ENCODE measurements around the gene LAMA2. TPM values are rescaled to one million over a fixed set of nuclear protein-coding genes. Genes with fewer than 3 reads are reported as not detected.

LAMA2 gene
- total RNA-seq, 2 experiments from 2014 or later, result 2.0 to 3.0 TPM

DNA sequence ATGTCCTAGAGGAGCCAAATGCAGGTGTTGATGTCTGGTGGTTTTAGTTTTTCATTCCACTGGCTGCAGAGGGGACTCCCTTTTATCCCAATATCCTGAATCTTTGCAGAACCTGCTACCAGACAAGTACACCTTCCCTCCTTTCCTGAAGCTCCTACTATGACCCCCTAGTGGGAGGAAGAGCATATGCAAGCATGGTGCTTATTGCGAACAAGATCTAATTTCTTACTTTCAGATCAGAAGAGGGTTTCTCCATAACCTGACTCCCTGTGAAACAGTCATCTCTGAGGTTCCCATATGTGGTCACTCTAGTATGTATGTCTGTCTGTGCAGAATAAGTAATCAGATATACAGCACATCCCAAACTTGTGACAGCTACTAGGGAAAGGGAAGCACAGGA lies 549.8 kb downstream of the LAMA2 start:
- H3K9me3 Mint-ChIP-seq, result no peaks in the 10 kb centered on the region
- no peak for DNase-seq
- no peak overlapping the region for H3K27ac Mint-ChIP-seq
- H3K36me3 Mint-ChIP-seq, result no peaks in the 10 kb centered on the region
- H3K4me1 Mint-ChIP-seq, result no peaks in the 10 kb centered on the region
- no peak overlapping the region for H3K4me3 Mint-ChIP-seq
- H3K27me3 Mint-ChIP-seq, result peaks cover 4% of the 10 kb centered on the region

DNA sequence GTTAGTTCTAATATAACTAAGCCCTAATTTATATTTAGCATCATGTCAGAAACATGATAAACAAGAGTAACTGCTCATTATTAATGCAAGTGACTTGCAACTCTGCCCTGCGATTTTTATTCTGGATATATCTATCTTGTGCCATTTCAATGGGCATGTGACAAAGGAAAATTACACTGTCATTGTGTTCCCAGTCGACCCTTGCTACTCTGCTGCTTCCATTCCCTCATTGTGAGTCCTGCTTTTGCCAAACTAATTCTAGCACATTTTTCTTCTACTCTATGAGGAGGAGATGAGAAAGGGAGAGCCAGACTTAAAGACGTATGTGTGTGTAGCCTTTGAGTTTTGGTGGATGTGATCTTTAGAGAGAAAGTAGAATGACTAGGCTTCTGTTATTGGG lies 551.2 kb downstream of the LAMA2 start:
- no peaks in the 10 kb centered on the region for H3K9me3 Mint-ChIP-seq
- H3K4me3 Mint-ChIP-seq, result no peak overlapping the region
- no peak for DNase-seq
- H3K4me1 Mint-ChIP-seq, result no peaks in the 10 kb centered on the region
- no peaks in the 10 kb centered on the region for H3K36me3 Mint-ChIP-seq
- peaks cover 4% of the 10 kb centered on the region for H3K27me3 Mint-ChIP-seq
- H3K27ac Mint-ChIP-seq, result no peak overlapping the region

DNA sequence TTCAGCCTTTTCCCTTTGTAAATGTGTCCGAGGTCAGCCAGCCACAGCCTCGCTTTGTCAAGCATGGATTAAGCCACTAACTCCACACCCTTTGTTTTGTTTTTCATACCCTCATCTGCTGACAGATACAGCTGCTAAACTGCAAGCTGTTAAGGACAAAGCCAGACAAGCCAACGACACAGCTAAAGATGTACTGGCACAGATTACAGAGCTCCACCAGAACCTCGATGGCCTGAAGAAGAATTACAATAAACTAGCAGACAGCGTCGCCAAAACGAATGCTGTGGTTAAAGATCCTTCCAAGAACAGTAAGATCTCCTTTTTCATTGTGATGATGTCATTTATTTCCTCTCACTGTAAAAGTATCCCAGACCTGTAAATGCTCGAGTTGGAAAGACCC lies 557.8 kb downstream of the LAMA2 start:
- H3K4me1 Mint-ChIP-seq, result peaks cover 27% of the 10 kb centered on the region
- H3K36me3 Mint-ChIP-seq, result peaks cover 11% of the 10 kb centered on the region
- no peaks in the 10 kb centered on the region for H3K9me3 Mint-ChIP-seq
- no peak overlapping the region for H3K4me3 Mint-ChIP-seq
- peaks cover 4% of the 10 kb centered on the region for H3K27me3 Mint-ChIP-seq
- no peak overlapping the region for H3K27ac Mint-ChIP-seq
- no peak for DNase-seq

DNA sequence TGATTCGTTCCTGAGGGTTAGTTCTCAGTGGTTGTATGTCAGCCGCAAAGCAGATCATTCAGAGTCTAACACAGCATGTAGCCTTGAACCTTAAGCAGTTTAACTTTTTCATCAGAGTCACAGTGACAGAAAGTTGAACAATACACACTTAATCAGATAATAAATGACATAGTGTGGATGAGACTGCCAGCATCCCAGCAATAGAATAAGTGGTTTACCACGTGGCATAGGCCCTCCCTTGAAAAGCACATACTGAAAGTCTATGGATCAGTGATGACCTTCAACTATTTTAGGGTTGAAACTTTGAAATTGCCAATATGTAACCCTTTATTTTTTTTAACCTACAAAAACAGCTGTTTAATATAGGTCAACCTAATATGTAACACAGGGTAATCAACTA lies 561.7 kb downstream of the LAMA2 start:
- H3K4me1 Mint-ChIP-seq, result peaks cover 57% of the 10 kb centered on the region
- no peaks in the 10 kb centered on the region for H3K27me3 Mint-ChIP-seq
- H3K36me3 Mint-ChIP-seq, result peaks cover 22% of the 10 kb centered on the region
- peak overlapping the region; percentile 76 for H3K27ac Mint-ChIP-seq
- H3K9me3 Mint-ChIP-seq, result peaks cover 6% of the 10 kb centered on the region
- no peak for DNase-seq
- H3K4me3 Mint-ChIP-seq, result no peak overlapping the region

DNA sequence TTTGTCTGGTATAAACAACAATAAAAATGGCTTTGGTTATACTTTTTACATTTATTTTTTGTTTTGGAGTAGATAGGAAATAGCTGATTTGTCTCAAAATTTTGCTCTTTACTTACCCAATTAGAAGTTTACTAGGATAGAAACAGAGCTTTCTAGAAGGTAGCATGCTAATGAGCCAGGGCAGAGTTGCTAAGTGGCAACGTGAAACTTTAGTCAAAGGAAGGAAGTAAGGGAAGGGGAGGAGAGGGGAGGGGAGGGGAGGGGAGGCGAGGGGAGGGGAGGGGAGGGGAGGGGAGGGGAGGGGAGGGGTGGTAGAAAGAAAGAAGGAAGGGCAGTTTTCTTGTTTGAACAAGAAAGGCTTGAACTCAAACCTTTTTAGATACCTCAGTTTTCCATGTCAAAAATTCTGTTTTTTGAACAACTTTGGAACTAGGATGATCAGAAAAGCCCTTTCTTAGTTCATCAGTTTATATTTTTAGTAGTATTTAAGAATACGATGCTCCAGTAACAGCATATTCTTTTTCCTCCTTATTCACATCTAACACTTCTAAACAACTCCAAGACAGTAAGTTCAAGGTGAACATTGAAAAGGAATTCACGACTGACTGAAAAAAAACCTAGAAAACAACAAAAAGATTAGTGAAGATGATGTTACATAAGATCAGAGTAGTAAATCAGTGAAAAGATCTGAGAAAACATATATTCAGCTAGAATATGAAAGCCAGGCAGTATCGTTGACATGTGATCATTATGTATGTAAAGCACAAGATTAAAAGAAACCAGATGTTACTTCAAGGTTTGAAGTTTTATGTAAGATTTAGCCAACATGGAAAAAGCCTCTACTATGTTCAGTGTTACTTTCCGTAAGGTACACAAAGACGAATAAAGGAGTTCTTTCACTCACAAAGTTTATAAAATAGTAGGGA lies 563.6 kb downstream of the LAMA2 start:
- H3K9me3 Mint-ChIP-seq, result peaks cover 9% of the 10 kb centered on the region
- no peak for DNase-seq
- peak overlapping the region; percentile 54 for H3K27ac Mint-ChIP-seq
- H3K27me3 Mint-ChIP-seq, result no peaks in the 10 kb centered on the region
- peaks cover 56% of the 10 kb centered on the region for H3K4me1 Mint-ChIP-seq
- no peak overlapping the region for H3K4me3 Mint-ChIP-seq
- peaks cover 20% of the 10 kb centered on the region for H3K36me3 Mint-ChIP-seq

DNA sequence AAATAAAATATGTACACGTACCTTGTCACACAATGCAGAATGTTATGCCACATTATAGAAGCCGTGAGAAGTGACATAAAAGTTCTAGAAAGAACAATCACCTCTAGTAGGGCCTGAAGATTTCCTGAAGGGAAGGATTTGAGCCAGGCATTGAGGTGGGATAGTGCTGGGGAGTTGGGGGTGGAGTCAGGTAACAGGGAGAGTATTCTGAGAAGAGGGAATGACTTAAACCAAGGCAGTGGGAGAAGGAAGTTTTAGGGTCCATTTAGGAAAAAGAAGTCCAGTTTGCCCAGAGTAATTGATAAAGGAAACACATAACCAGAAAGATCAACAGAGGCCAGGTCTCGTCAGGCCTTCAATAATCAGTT lies 564.2 kb downstream of the LAMA2 start:
- no peak overlapping the region for H3K4me3 Mint-ChIP-seq
- DNase-seq, result no peak
- no peaks in the 10 kb centered on the region for H3K27me3 Mint-ChIP-seq
- peaks cover 20% of the 10 kb centered on the region for H3K36me3 Mint-ChIP-seq
- peaks cover 9% of the 10 kb centered on the region for H3K9me3 Mint-ChIP-seq
- H3K27ac Mint-ChIP-seq, result peak overlapping the region; percentile 54
- H3K4me1 Mint-ChIP-seq, result peaks cover 62% of the 10 kb centered on the region

DNA sequence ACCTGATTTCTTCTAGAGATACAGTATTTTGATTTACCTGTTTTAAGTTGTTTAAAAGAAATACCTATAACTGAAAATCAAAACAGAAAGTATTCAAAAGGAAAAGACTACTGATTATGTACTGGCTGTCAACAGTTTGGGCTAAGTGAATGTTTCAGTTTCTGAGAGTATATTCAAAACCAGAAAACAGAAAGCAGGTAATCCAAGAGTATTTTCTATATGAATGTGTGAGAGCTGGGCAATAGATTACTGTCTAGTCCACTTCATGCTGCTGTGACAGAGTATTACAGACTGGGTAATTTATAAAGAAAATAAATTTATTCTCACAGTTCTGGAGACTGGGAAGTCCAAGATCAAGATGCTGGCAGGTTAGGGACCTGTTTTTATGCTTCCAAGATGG lies 566.0 kb downstream of the LAMA2 start:
- H3K36me3 Mint-ChIP-seq, result peaks cover 21% of the 10 kb centered on the region
- peaks cover 68% of the 10 kb centered on the region for H3K4me1 Mint-ChIP-seq
- peaks cover 11% of the 10 kb centered on the region for H3K9me3 Mint-ChIP-seq
- no peak for DNase-seq
- peak overlapping the region; percentile 63 for H3K27ac Mint-ChIP-seq
- H3K27me3 Mint-ChIP-seq, result no peaks in the 10 kb centered on the region
- no peak overlapping the region for H3K4me3 Mint-ChIP-seq

DNA sequence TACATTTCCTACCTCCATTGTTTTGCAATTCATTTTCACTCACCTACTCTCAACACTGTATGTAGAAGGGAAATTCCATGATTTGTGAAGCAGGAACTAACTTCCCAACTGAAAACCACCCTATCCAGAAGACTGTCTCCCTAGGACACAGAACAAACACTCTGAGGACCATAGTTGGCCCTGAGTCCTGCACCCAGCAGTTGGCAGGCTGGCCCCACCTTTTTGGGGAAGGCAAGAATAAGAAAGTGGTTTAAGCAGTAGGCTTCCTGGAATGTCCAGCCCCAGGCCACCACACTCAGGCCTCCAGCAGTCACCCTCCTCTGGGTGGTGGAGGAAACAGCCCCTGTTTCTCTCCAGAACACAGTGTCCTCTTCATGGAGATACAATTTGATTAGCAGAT lies 568.2 kb downstream of the LAMA2 start:
- Mint-ChIP-seq H3K4me3 (no peak overlapping the region), H3K27me3 (no peaks in the 10 kb centered on the region), H3K9me3 (peaks cover 11% of the 10 kb centered on the region), H3K36me3 (peaks cover 12% of the 10 kb centered on the region), H3K4me1 (peaks cover 64% of the 10 kb centered on the region), H3K27ac (peak overlapping the region; percentile 59)
- no peak for DNase-seq

DNA sequence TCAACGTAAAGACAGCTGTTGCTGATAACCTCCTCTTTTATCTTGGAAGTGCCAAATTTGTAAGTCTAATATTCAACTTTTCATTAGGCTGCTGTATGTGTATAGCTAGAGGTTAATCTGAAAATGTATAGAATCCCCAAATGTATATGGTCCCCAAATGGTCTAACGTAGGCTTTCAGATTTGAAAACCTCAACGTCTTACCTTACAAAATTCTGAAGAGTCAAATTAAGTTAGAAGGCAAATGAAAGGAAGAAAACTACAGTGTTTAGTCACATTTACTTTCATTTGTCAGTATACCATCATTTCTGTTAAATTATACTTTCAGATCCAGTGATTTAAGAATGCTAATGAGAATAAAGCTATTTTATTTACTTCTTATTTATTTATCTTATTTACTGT lies 570.1 kb downstream of the LAMA2 start:
- Mint-ChIP-seq H3K27me3 (no peaks in the 10 kb centered on the region), H3K9me3 (peaks cover 5% of the 10 kb centered on the region), H3K4me1 (peaks cover 49% of the 10 kb centered on the region), H3K27ac (peak overlapping the region; percentile 85), H3K36me3 (peaks cover 3% of the 10 kb centered on the region), H3K4me3 (no peak overlapping the region)
- DNase-seq, result no peak

DNA sequence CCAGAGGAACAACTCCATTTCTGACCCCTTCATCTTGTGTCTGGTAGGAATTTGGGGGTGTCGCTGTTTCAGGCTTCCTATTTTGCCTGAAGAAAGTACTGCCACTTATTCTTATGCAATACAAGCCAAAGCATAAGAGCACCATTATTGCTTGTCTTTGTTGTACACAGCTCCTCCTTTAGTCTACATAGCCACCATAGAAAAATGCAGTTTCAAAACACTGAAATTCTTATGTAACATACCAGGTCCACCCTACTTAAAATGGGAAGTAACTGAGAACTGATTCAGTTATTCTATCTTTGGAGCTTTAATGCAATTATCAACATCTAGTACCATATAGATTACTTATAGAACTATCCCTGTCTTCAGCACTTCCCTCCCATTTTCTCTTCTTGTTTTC lies 571.5 kb downstream of the LAMA2 start:
- H3K36me3 Mint-ChIP-seq, result peaks cover 3% of the 10 kb centered on the region
- no peak overlapping the region for H3K4me3 Mint-ChIP-seq
- H3K4me1 Mint-ChIP-seq, result peaks cover 37% of the 10 kb centered on the region
- DNase-seq, result no peak
- H3K27ac Mint-ChIP-seq, result no peak overlapping the region
- no peaks in the 10 kb centered on the region for H3K27me3 Mint-ChIP-seq
- peaks cover 5% of the 10 kb centered on the region for H3K9me3 Mint-ChIP-seq

DNA sequence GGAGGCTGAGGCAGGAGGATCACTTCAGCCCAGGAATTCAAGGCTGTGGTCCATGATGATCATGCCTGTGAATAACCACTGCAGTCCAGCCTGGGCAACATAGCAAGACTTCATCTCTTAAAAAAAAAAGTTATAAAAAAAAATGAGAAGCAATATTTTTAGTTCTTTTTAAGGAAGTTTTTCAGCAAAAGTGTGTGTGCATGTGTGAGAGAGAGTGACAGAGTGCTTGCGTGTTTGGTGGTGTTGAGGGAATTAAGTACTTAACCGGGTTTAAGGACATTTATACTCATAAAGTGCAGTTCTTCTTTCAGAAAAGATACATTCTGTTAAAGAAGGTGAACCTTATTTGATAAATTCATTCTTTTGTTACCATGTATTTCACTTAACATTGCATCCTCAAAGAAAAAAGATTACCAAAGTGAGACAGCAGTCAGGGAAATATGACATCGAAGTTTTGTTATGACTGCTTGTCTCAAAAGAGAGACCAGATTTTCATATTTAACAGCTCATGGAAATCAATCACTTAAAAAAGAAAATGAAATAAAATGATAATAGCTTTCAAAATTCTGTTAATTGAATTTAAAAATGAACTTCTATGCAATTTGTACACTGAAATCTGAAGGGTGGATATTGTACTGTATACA lies 572.3 kb downstream of the LAMA2 start:
- Mint-ChIP-seq H3K27me3 (no peaks in the 10 kb centered on the region), H3K9me3 (peaks cover 5% of the 10 kb centered on the region), H3K27ac (peak overlapping the region; percentile 48), H3K36me3 (peaks cover 3% of the 10 kb centered on the region), H3K4me1 (peaks cover 34% of the 10 kb centered on the region), H3K4me3 (no peak overlapping the region)
- no peak for DNase-seq

DNA sequence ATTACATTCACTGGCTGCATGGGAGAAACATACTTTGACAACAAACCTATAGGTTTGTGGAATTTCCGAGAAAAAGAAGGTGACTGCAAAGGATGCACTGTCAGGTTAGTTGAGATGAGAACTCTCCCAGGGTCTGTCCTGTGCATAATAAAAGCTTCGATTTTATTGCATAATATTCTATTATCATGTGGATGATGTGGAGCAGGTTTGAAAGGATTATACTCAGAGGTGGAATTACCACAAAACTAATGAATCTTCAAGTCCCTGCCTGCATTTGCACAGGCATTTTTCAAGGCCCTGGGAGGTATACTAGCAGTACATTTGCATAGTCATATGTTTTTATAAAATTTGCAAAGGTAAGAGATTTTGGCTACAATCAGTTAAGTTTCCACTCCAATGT lies 577.3 kb downstream of the LAMA2 start:
- Mint-ChIP-seq H3K4me3 (no peak overlapping the region), H3K27ac (no peak overlapping the region), H3K4me1 (peaks cover 11% of the 10 kb centered on the region), H3K9me3 (peaks cover 1% of the 10 kb centered on the region), H3K27me3 (no peaks in the 10 kb centered on the region), H3K36me3 (peaks cover 1% of the 10 kb centered on the region)
- no peak for DNase-seq

DNA sequence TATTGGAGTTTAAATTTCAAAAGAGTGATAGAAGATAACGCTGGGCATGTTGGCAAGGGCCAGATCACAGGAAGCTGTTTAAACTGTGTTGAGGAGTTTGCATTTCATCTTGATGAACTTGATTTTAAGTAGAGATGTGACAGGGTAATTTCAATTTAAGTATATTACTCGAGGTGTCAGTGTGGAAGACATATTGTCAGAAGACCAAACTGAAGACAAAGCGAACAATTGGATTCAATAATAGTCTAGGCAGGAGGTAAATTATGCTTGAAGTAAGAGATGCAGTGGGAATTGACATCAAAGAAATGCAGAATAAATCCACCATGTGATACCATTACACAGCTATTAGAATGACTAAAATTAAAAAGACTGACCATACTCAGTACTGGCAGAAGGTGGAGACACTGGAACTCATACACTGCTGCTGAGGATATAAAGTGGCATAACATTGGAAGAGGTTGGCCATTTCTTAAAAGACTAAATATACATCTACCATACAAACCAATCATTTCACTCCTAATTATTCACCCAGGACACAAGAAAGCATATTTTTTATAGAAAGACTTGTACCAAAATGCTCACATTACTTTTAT lies 586.2 kb downstream of the LAMA2 start:
- H3K9me3 Mint-ChIP-seq, result no peaks in the 10 kb centered on the region
- H3K27me3 Mint-ChIP-seq, result no peaks in the 10 kb centered on the region
- H3K27ac Mint-ChIP-seq, result no peak overlapping the region
- no peak overlapping the region for H3K4me3 Mint-ChIP-seq
- no peaks in the 10 kb centered on the region for H3K36me3 Mint-ChIP-seq
- peaks cover 16% of the 10 kb centered on the region for H3K4me1 Mint-ChIP-seq
- DNase-seq, result no peak

DNA sequence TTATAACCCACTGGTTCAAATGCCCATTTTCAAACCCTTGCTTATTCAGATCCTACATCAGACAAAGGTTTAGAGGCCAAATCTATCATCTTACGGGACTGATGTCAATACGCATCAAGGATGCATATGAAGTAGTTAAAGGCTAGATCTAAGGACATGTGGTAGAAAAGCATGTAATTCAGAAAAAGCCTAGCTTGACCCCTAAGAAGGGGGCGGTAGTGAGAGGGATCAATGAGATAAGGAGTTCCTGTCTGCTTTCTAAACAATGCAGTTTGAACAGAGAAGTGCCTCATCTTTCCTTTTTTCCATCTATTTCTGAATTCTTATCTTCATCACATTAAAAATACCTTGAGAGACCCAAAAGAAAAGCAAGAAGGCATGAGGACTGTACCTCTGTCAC lies 589.3 kb downstream of the LAMA2 start:
- Mint-ChIP-seq H3K27ac (no peak overlapping the region), H3K36me3 (no peaks in the 10 kb centered on the region), H3K9me3 (no peaks in the 10 kb centered on the region), H3K27me3 (no peaks in the 10 kb centered on the region), H3K4me1 (peaks cover 14% of the 10 kb centered on the region), H3K4me3 (no peak overlapping the region)
- no peak for DNase-seq

DNA sequence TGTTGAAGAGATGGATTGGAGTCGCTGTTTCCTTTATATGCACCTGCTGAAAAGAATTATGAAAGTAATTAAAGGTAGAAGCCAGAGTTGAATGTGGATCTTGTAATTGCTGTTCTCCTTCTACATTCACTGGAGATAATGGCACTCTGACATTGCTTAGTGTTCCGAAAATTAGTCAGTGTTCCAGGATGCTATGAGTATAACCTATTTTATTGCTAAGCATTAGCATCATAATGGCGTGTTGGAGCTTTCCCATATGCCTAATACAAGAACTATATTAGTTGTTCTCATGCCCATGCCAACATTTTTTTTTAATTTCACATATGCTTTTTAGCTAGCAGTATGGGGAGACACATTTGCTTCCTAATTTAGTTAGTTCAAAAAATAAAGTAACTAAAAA lies 590.6 kb downstream of the LAMA2 start:
- Mint-ChIP-seq H3K36me3 (no peaks in the 10 kb centered on the region), H3K4me3 (no peak overlapping the region), H3K4me1 (peaks cover 7% of the 10 kb centered on the region), H3K27me3 (no peaks in the 10 kb centered on the region), H3K9me3 (no peaks in the 10 kb centered on the region), H3K27ac (no peak overlapping the region)
- DNase-seq, result no peak
